RWPE2 (cell line): ENCODE measurements around the gene OR10A3.

Source experiments
- ATAC-seq: fragments of 200-7000 bp; cut with Tn5 transposase; 3 replicates; pipeline ENCODE4 v1.9.1; 2021; ENCODE audit warnings: low read depth
- DNase-seq: peaks from one replicate; pipeline ENCODE4 v3.0.0-alpha.2; 2020; ENCODE audit warnings: low spot score
- H3K27ac ChIP-seq: fragments of 450-650 bp; 2 replicates; pipeline ENCODE4 v1.5.1; 2017; ENCODE audit warnings: mild to moderate bottlenecking; ENCODE audit not compliant: poor library complexity, severe bottlenecking
- H3K27me3 ChIP-seq: fragments of 250-450 bp; sonication (Bioruptor Pico); 2 replicates; pipeline ENCODE4 v1.5.1; 2021; ENCODE audit warnings: mild to moderate bottlenecking, moderate library complexity; ENCODE audit not compliant: insufficient read depth, poor library complexity, severe bottlenecking
- H3K36me3 ChIP-seq: fragments of 250-450 bp; sonication (Bioruptor Pico); 2 replicates; pipeline ENCODE4 v1.5.1; 2020; ENCODE audit warnings: low read depth, mild to moderate bottlenecking, moderate library complexity
- H3K4me1 ChIP-seq: fragments of 250-450 bp; sonication (Bioruptor Pico); 2 replicates; pipeline ENCODE4 v1.5.1; 2021; ENCODE audit warnings: mild to moderate bottlenecking, moderate library complexity; ENCODE audit not compliant: insufficient read depth, poor library complexity, severe bottlenecking
- H3K4me3 ChIP-seq: fragments of 250-450 bp; sonication (Bioruptor Pico); 2 replicates; pipeline ENCODE4 v1.5.1; 2021; ENCODE audit warnings: mild to moderate bottlenecking, moderate library complexity; ENCODE audit not compliant: severe bottlenecking
- H3K9me3 ChIP-seq: fragments of 250-450 bp; sonication (Bioruptor Pico); 2 replicates; pipeline ENCODE4 v1.5.1; 2021; ENCODE audit warnings: mild to moderate bottlenecking, moderate library complexity; ENCODE audit not compliant: severe bottlenecking
- TF ChIP-seq, protein P1 (sequence below): fragments of 450-650 bp; IDR thresholded peaks from one replicate; pipeline ENCODE4 v1.5.1; 2017; ENCODE audit warnings: mild to moderate bottlenecking, moderate library complexity; ENCODE audit not compliant: poor library complexity, severe bottlenecking

Gene OR10A3

DNA sequence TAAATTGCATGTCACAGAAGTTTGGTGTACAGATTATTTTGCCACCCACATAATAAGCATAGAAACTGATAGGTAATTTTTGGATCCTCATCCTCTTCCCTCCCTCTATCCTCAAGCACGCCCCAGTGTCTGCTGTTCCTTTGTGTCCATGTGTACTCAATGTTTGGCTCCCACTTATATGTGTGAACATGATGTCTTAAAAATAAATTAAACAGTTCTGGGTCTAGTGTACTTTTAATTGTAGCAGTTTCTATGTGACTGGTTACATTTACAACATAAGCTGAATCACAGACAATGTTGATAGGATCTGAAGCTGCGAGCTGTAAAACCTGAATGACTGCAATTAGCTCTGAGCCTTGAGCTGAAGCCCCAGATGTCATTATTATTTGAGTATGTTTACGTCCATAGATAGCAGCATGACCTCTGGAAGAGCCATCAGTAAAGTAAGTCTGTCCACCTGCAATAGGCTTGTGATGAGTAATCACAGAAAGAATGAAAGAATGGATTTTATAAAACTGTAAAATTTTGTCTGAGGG, 40.1 kb downstream of the OR10A3 start:
- Histone ChIP-seq H3K36me3 (peaks cover 9% of the 10 kb centered on the region), H3K27me3 (no peaks in the 10 kb centered on the region), H3K4me3 (no peak overlapping the region), H3K4me1 (peaks cover 16% of the 10 kb centered on the region), H3K27ac (no peak overlapping the region), H3K9me3 (no peaks in the 10 kb centered on the region)
- DNase-seq: no peak
- ATAC-seq: no peak
- TF ChIP-seq, protein P1, sequence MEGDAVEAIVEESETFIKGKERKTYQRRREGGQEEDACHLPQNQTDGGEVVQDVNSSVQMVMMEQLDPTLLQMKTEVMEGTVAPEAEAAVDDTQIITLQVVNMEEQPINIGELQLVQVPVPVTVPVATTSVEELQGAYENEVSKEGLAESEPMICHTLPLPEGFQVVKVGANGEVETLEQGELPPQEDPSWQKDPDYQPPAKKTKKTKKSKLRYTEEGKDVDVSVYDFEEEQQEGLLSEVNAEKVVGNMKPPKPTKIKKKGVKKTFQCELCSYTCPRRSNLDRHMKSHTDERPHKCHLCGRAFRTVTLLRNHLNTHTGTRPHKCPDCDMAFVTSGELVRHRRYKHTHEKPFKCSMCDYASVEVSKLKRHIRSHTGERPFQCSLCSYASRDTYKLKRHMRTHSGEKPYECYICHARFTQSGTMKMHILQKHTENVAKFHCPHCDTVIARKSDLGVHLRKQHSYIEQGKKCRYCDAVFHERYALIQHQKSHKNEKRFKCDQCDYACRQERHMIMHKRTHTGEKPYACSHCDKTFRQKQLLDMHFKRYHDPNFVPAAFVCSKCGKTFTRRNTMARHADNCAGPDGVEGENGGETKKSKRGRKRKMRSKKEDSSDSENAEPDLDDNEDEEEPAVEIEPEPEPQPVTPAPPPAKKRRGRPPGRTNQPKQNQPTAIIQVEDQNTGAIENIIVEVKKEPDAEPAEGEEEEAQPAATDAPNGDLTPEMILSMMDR: no peak

DNA sequence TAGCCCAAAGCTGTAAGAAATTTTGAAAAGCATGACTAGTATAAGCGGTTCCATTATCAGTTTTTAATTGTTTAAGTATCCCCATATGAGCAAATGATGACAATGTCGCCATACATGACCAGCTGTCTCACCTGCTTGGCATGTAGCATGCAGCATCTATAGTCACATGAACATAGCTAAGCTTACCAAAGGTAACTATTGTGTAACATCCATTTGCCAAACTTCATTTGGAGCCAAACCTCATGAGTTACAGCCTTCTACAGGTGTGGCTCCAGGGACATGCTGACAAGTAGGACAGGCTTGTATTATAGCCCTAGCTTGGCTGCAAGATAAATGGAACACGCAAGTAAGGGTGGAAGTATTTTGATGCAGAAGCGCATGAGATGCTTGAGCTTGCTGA, 40.8 kb downstream of the OR10A3 start:
- no peak for ATAC-seq
- Histone ChIP-seq H3K9me3 (no peaks in the 10 kb centered on the region), H3K27ac (no peak overlapping the region), H3K4me1 (peaks cover 9% of the 10 kb centered on the region), H3K27me3 (no peaks in the 10 kb centered on the region), H3K36me3 (peaks cover 9% of the 10 kb centered on the region), H3K4me3 (no peak overlapping the region)
- no peak for DNase-seq
- TF ChIP-seq, protein P1: no peak

DNA sequence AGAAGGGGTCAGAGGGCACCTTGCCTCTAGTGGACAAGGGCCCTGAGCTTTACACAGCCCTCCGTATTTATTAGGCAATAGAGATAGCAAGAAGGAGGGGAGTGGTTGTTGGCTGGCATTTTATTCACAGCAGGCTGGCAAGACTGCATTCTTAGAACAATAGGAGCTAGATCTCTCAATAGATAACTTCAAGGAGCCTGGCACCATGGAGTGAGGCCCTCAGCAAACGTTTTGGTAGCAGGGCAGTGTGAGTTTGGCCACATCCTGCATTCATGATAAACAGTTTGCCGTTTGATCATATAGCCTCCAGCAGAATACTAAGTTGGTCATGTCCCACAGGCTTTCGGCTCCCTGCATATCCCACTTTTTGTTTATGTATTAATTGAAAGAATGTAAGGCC, 42.1 kb downstream of the OR10A3 start:
- Histone ChIP-seq H3K27me3 (no peaks in the 10 kb centered on the region), H3K9me3 (no peaks in the 10 kb centered on the region), H3K27ac (no peak overlapping the region), H3K36me3 (peaks cover 9% of the 10 kb centered on the region), H3K4me1 (peaks cover 2% of the 10 kb centered on the region), H3K4me3 (no peak overlapping the region)
- no peak for DNase-seq
- no peak for ATAC-seq
- TF ChIP-seq, protein P1: no peak

DNA sequence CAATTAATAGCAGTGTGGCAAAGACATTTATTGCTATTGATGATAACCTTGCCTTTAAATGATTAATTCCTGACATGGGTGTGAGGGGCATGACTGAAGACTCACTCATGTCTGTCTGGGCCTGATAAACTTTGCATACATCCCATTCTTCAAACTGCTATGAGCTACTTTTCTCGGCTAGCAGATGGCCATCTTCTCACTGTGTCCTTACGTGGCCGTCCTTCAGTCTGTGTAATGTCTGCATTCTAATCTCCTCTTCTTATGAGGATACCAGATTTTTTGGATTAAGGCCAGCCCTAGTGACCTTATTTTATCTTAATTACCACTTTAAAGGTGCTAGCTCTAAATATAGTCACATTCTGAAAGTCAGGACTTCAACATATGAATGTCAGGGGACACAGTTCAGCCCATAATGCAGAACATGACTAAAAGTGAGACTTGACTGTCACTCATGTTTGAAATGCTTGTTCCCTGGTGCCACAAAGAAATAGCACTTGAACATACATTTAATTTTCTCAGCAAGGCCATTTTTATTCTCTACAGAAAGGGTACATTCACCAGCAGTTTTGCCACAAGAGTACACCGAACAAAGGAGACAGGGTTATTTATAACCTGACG, 42.7 kb downstream of the OR10A3 start:
- TF ChIP-seq, protein P1: no peak
- Histone ChIP-seq H3K4me1 (no peaks in the 10 kb centered on the region), H3K27me3 (no peaks in the 10 kb centered on the region), H3K4me3 (no peak overlapping the region), H3K36me3 (peaks cover 9% of the 10 kb centered on the region), H3K27ac (no peak overlapping the region), H3K9me3 (no peaks in the 10 kb centered on the region)
- DNase-seq (no peak), ATAC-seq (no peak)

DNA sequence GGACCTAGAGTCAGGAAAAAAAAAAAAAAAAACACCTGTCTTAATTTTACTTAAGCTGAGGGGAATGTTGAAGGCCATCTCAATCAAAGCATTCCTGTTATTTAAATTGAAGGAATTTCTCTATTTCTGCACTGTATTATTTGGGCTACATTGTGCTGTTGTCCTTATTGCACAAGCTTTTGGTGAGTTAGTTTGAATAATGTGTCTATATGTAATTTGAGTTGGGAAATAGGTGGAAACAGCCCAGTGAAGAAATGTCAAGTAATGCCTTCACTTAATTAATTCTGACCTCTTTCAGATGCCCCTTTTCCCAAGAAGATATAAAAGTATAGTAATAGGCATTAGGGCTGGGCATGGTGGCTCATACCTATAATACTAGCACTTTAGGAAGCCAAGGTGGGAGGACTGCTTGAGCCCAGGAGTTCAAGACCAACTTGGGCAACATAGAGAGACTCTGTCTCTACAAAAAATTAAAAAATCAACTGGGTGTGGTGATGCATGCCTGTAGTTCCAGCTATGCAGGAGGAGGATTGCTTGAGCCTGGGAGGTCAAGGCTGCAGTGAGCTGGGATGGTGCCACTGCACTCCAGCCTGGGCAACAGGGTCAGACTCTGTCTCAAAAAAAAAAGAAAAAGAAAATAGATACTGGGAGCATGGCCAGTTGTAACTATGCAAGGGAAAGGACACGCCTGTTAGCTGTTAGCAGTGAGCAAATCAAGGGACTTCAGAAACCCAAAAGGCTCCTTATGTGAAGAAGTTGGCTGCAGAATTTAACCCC, 45.3 kb downstream of the OR10A3 start:
- Histone ChIP-seq H3K27me3 (no peaks in the 10 kb centered on the region), H3K36me3 (peaks cover 4% of the 10 kb centered on the region), H3K27ac (no peak overlapping the region), H3K4me3 (no peak overlapping the region), H3K9me3 (no peaks in the 10 kb centered on the region), H3K4me1 (peaks cover 3% of the 10 kb centered on the region)
- TF ChIP-seq, protein P1: no peak
- ATAC-seq (no peak), DNase-seq (no peak)
